Activated naive CD4-positive, alpha-beta T cell treated with anti-CD3 and anti-CD28 coated beads for 36 hours (primary cell): ENCODE results near the gene NNMT. TPM values are rescaled to one million over a fixed set of nuclear protein-coding genes. Genes with fewer than 3 reads are reported as not detected.

Source experiments
- CTCF ChIA-PET: fragments of 350-600 bp; sonication (Branson Sonifier 250); formaldehyde crosslinking; loops from one replicate; lab custom pipeline; 2021; ENCODE audit warnings: antibody characterized with exemption; lab: Charles Lee
- DNase-seq: peaks from one replicate; pipeline ENCODE4 v3.0.0-alpha.2; 2020
- H3K27ac Mint-ChIP-seq: one replicate; pipeline ENCODE4 v1.8.0; 2021; ENCODE audit warnings: mild to moderate bottlenecking, mixed read lengths
- H3K27me3 Mint-ChIP-seq: one replicate; pipeline ENCODE4 v1.8.0; 2021; ENCODE audit warnings: low read depth, mixed read lengths
- H3K36me3 Mint-ChIP-seq: one replicate; pipeline ENCODE4 v1.8.0; 2021; ENCODE audit warnings: low read depth, mixed read lengths
- H3K4me1 Mint-ChIP-seq: one replicate; pipeline ENCODE4 v1.8.0; 2021; ENCODE audit warnings: low read depth, mixed read lengths
- H3K4me3 Mint-ChIP-seq: one replicate; pipeline ENCODE4 v1.8.0; 2021; ENCODE audit warnings: mild to moderate bottlenecking, moderate library complexity, mixed read lengths
- H3K9me3 Mint-ChIP-seq: one replicate; pipeline ENCODE4 v1.8.0; 2021; ENCODE audit warnings: mixed read lengths
- intact Hi-C: fragments of 100-400 bp; cut with micrococcal nuclease; formaldehyde crosslinking; loops from one replicate; pipeline ENCODE4 v1.15.1; 2023
- total RNA-seq, 2 experiments: library from RNA; stranded (reverse); gene quantifications; one replicate each; pipeline ENCODE4 v1.2.3, GENCODE V29; 2021

Gene NNMT
- total RNA-seq, 2 experiments from 2014 or later: not detected

- Mint-ChIP-seq H3K4me1 (peaks cover 9% of the 10 kb centered on the region), H3K4me3 (no peak overlapping the region), H3K27me3 (no peaks in the 10 kb centered on the region), H3K36me3 (no peaks in the 10 kb centered on the region), H3K27ac (no peak overlapping the region), H3K9me3 (no peaks in the 10 kb centered on the region)
- intact Hi-C loops: no loop called here
- DNase-seq: no peak
- CTCF ChIA-PET: interaction anchor here (0.7 kb wide), 1 partner anchor 600 kb away, joined by 3 read pairs; no protein-coding TSS in a partner anchor
These were observed 49.5 kb downstream of the NNMT start for GRCh38 chr11:114345575-114346222.

GRCh38 chr11:114346709-114347141 lies 50.5 kb downstream of the NNMT start:
- intact Hi-C loops: no loop called here
- peaks cover 3% of the 10 kb centered on the region for H3K4me1 Mint-ChIP-seq
- H3K4me3 Mint-ChIP-seq: peak overlapping the region; percentile 33
- no peaks in the 10 kb centered on the region for H3K27me3 Mint-ChIP-seq
- CTCF ChIA-PET: interaction anchor here (0.7 to 1.8 kb wide), 5 partner anchors 21 to 547 kb away, joined by 3 to 5 read pairs (median 4); no protein-coding TSS in a partner anchor
- DNase-seq: no peak
- no peaks in the 10 kb centered on the region for H3K9me3 Mint-ChIP-seq
- H3K36me3 Mint-ChIP-seq: no peaks in the 10 kb centered on the region
- H3K27ac Mint-ChIP-seq: no peak overlapping the region

GRCh38 chr11:114348200-114349191 lies 52.3 kb downstream of the NNMT start:
- Mint-ChIP-seq H3K9me3 (no peaks in the 10 kb centered on the region), H3K4me3 (no peak overlapping the region), H3K4me1 (peaks cover 3% of the 10 kb centered on the region), H3K27me3 (no peaks in the 10 kb centered on the region), H3K36me3 (no peaks in the 10 kb centered on the region), H3K27ac (no peak overlapping the region)
- CTCF ChIA-PET: interaction anchor here (0.7 to 1.5 kb wide), 3 partner anchors 11 to 382 kb away, joined by 3 to 4 read pairs (median 3); no protein-coding TSS in a partner anchor
- intact Hi-C loops: loop anchor here (1.0 to 2.0 kb wide), 2 partner anchors 52 to 91 kb away; partner anchors contain the start of genes C11orf71, RBM7 and REXO2
- DNase-seq: peak; percentile 64

GRCh38 chr11:114350022-114350421 lies 53.8 kb downstream of the NNMT start:
- Mint-ChIP-seq H3K9me3 (no peaks in the 10 kb centered on the region), H3K27ac (no peak overlapping the region), H3K4me3 (no peak overlapping the region), H3K27me3 (no peaks in the 10 kb centered on the region), H3K4me1 (peaks cover 3% of the 10 kb centered on the region), H3K36me3 (no peaks in the 10 kb centered on the region)
- no peak for DNase-seq
- CTCF ChIA-PET: interaction anchor here (0.6 to 1.1 kb wide), 2 partner anchors 10 to 12 kb away, joined by 3 to 5 read pairs; no protein-coding TSS in a partner anchor
- intact Hi-C loops: no loop called here

- Mint-ChIP-seq H3K9me3 (no peaks in the 10 kb centered on the region), H3K36me3 (no peaks in the 10 kb centered on the region), H3K27ac (no peak overlapping the region), H3K4me3 (no peak overlapping the region), H3K4me1 (no peaks in the 10 kb centered on the region), H3K27me3 (no peaks in the 10 kb centered on the region)
- CTCF ChIA-PET: no interaction called here
- intact Hi-C loops: no loop called here
- no peak for DNase-seq
These were observed 57.2 kb downstream of the NNMT start for GRCh38 chr11:114353443-114353842.

GRCh38 chr11:114354076-114354475 lies 57.9 kb downstream of the NNMT start:
- Mint-ChIP-seq H3K27ac (no peak overlapping the region), H3K4me3 (no peak overlapping the region), H3K27me3 (no peaks in the 10 kb centered on the region), H3K4me1 (no peaks in the 10 kb centered on the region), H3K9me3 (no peaks in the 10 kb centered on the region), H3K36me3 (no peaks in the 10 kb centered on the region)
- CTCF ChIA-PET: no interaction called here
- no peak for DNase-seq
- intact Hi-C loops: no loop called here

GRCh38 chr11:114358716-114359115 lies 62.5 kb downstream of the NNMT start:
- CTCF ChIA-PET: no interaction called here
- intact Hi-C loops: no loop called here
- no peaks in the 10 kb centered on the region for H3K4me1 Mint-ChIP-seq
- H3K9me3 Mint-ChIP-seq: no peaks in the 10 kb centered on the region
- no peak overlapping the region for H3K27ac Mint-ChIP-seq
- no peak overlapping the region for H3K4me3 Mint-ChIP-seq
- no peak for DNase-seq
- no peaks in the 10 kb centered on the region for H3K36me3 Mint-ChIP-seq
- no peaks in the 10 kb centered on the region for H3K27me3 Mint-ChIP-seq

GRCh38 chr11:114359342-114359741 lies 63.1 kb downstream of the NNMT start:
- Mint-ChIP-seq H3K27ac (no peak overlapping the region), H3K36me3 (no peaks in the 10 kb centered on the region), H3K9me3 (no peaks in the 10 kb centered on the region), H3K4me3 (no peak overlapping the region), H3K27me3 (no peaks in the 10 kb centered on the region), H3K4me1 (no peaks in the 10 kb centered on the region)
- CTCF ChIA-PET: no interaction called here
- DNase-seq: no peak
- intact Hi-C loops: no loop called here

- H3K4me1 Mint-ChIP-seq: no peaks in the 10 kb centered on the region
- intact Hi-C loops: no loop called here
- CTCF ChIA-PET: interaction anchor here (1.2 kb wide), 1 partner anchor 12 kb away, joined by 5 read pairs; no protein-coding TSS in a partner anchor
- DNase-seq: no peak
- no peaks in the 10 kb centered on the region for H3K36me3 Mint-ChIP-seq
- no peak overlapping the region for H3K27ac Mint-ChIP-seq
- H3K9me3 Mint-ChIP-seq: no peaks in the 10 kb centered on the region
- no peak overlapping the region for H3K4me3 Mint-ChIP-seq
- H3K27me3 Mint-ChIP-seq: peaks cover 9% of the 10 kb centered on the region
These were observed 66.1 kb downstream of the NNMT start for GRCh38 chr11:114362326-114362725.

- Mint-ChIP-seq H3K36me3 (no peaks in the 10 kb centered on the region), H3K4me1 (no peaks in the 10 kb centered on the region)
These were observed 66.8 kb downstream of the NNMT start for GRCh38 chr11:114362958-114363357.

More at GRCh38 chr11:114362958-114363357, 66.8 kb downstream of the NNMT start:
- Mint-ChIP-seq H3K4me3 (no peak overlapping the region), H3K27ac (no peak overlapping the region), H3K27me3 (peaks cover 9% of the 10 kb centered on the region), H3K9me3 (no peaks in the 10 kb centered on the region)
- no peak for DNase-seq
- CTCF ChIA-PET: interaction anchor here (1.1 kb wide), 1 partner anchor 19 kb away, joined by 3 read pairs; no protein-coding TSS in a partner anchor
- intact Hi-C loops: no loop called here
